Measurements from ENCODE around the gene FHIP1A. TPM values are rescaled to one million over a fixed set of nuclear protein-coding genes. Genes with fewer than 3 reads are reported as not detected.

The FHIP1A gene
- total RNA-seq, 1 experiment from 2014 or later = 14.8 TPM

GRCh38 chr4:151389311-151389710 is 19.7 kb upstream of the FHIP1A start:
- H3K36me3 ChIP-seq (ENCODE audit: control insufficient read depth in 1 of 2, insufficient read depth in 2 of 2, low read length in 2 of 2) = no peaks in the 10 kb centered on the region

More at GRCh38 chr4:151389311-151389710, 19.7 kb upstream of the FHIP1A start:
- Histone ChIP-seq H3K9me2 (ENCODE audit: insufficient read depth) (no peaks in the 10 kb centered on the region), H4K20me1 (ENCODE audit: insufficient read depth) (no peaks in the 10 kb centered on the region), H3K4me2 (ENCODE audit: low read length) (no peak overlapping the region), H3K9me3 (ENCODE audit: control insufficient read depth in 1 of 2, insufficient read depth in 1 of 2, low read depth in 1 of 2, low read length in 2 of 2) (no peaks in the 10 kb centered on the region), H3K4me3 (replicated peaks in 1 of 2; ENCODE audit: low read depth in 1 of 2, low read length in 2 of 2) (no peak overlapping the region), H3K79me2 (ENCODE audit: insufficient read depth, low read length) (no peaks in the 10 kb centered on the region), H3K4me1 (ENCODE audit: control insufficient read depth in 1 of 2, insufficient read depth in 2 of 2, low read length in 2 of 2) (no peaks in the 10 kb centered on the region), H3K9ac (ENCODE audit: low read length) (no peak overlapping the region), H3K27ac (ENCODE audit: low read depth, low read length) (no peak overlapping the region), H3K27me3 (ENCODE audit: insufficient read depth, low read length) (no peaks in the 10 kb centered on the region), H2AFZ (ENCODE audit: low read depth, low read length, poor library complexity, severe bottlenecking) (no peak overlapping the region)
- DNase-seq (ENCODE audit: low read depth, low spot score) (no peak), ATAC-seq (no peak)
- intact Hi-C loops (cut with micrococcal nuclease) = no loop called here
- RAD21 ChIA-PET (ENCODE audit: low non-redundant PET in 1 of 2, low total read pairs in 2 of 2, uncharacterized antibody in 2 of 2, unreplicated experiment in 2 of 2) = interaction anchor here in 1 of 2 experiments (0.6 kb wide), 1 partner anchor 13 kb away, joined by 3 read pairs; no protein-coding TSS in a partner anchor
- BruUV-seq (replicated peaks) = no TSS peak
- POLR2A ChIA-PET = no interaction called here
- CTCF ChIA-PET = no interaction called here
- no peak for TF ChIP-seq EZH2 (IDR thresholded peaks at IDR 0.05)
- TF ChIP-seq ZFX (IDR thresholded peaks at IDR 0.05) = no peak
- TF ChIP-seq SRF (IDR thresholded peaks at IDR 0.05; ENCODE audit: low read depth) = no peak
- no peak for TF ChIP-seq ZBTB33 (IDR thresholded peaks at IDR 0.05; ENCODE audit: extremely low read depth, insufficient replicate concordance, low read length)
- no peak for TF ChIP-seq ZNF274 (IDR thresholded peaks at IDR 0.05; ENCODE audit: low read depth, low read length)
- TF ChIP-seq RAD21 (IDR thresholded peaks at IDR 0.05; ENCODE audit: low read depth) = no peak
- TF ChIP-seq POLR2AphosphoS5 (IDR thresholded peaks at IDR 0.05; ENCODE audit: low read depth, low read length) = no peak
- no peak for TF ChIP-seq YY1 (IDR thresholded peaks at IDR 0.05; ENCODE audit: extremely low read depth, insufficient replicate concordance, low read depth, low read length)
- no peak for TF ChIP-seq EZH2phosphoT487 (IDR thresholded peaks at IDR 0.05; ENCODE audit: borderline replicate concordance)
- no peak for TF ChIP-seq EGR1 (IDR thresholded peaks at IDR 0.05; ENCODE audit: low read depth)
- TF ChIP-seq MAX (IDR thresholded peaks at IDR 0.05) = no peak
- no peak for TF ChIP-seq CTCF (IDR thresholded peaks at IDR 0.05 in 2 of 3, conservative IDR thresholded peaks at IDR 0.05 in 1 of 3; ENCODE audit: borderline replicate concordance in 1 of 3, insufficient read depth in 1 of 3, low read depth in 2 of 3, low read length in 2 of 3)
- no peak for TF ChIP-seq CEBPB (IDR thresholded peaks at IDR 0.05; ENCODE audit: low read depth)
- TF ChIP-seq SP1 (IDR thresholded peaks at IDR 0.05; ENCODE audit: low read depth) = no peak
- TF ChIP-seq REST (IDR thresholded peaks at IDR 0.05; ENCODE audit: low read depth) = no peak
- no peak for TF ChIP-seq POLR2A (IDR thresholded peaks at IDR 0.05; ENCODE audit: borderline replicate concordance, extremely low read depth, insufficient read depth, insufficient read length)
- no peak for TF ChIP-seq TCF7L2 (IDR thresholded peaks at IDR 0.05; ENCODE audit: borderline replicate concordance, extremely low read depth, insufficient read depth, insufficient read length)
